Measurements from ENCODE around the gene XPA. TPM values are rescaled to one million over a fixed set of nuclear protein-coding genes. Genes with fewer than 3 reads are reported as not detected.

Gene XPA
- total and polyA plus RNA-seq, 4 donors, result 15.3 to 33.1 (median 24.3) TPM

- H3K36me3 ChIP-seq (ENCODE audit: control insufficient read depth in 1 of 2, insufficient read depth in 2 of 2, low read length in 1 of 2), result no peaks in the 10 kb centered on the region
- H3K9me3 ChIP-seq (ENCODE audit: control insufficient read depth, low read length), result no peaks in the 10 kb centered on the region
- ATAC-seq (ENCODE audit: low FRiP score), result no peak
- intact Hi-C loops (cut with DNase I), result no loop called here
- DNase-seq, result no peak
- no peak overlapping the region for H3K27ac ChIP-seq (ENCODE audit: low read depth in 1 of 2, low read length in 2 of 2)
- H3K4me3 ChIP-seq (ENCODE audit: low read length in 2 of 2), result no peak overlapping the region
- no peaks in the 10 kb centered on the region for H3K4me1 ChIP-seq (ENCODE audit: control insufficient read depth in 1 of 2, insufficient read depth in 2 of 2, low read length in 2 of 2)
- no peaks in the 10 kb centered on the region for H3K27me3 ChIP-seq (ENCODE audit: control insufficient read depth in 1 of 2, insufficient read depth in 2 of 2, low read length in 1 of 2)
- 86 to 93% methylated on average over 7 of the region's 7 CpGs for WGBS, 2 donors
These were observed 38.0 kb upstream of the XPA start for GRCh38 chr9:97735070-97735600.

GRCh38 chr9:97726716-97727115 is 29.6 kb upstream of the XPA start:
- WGBS, 2 donors, result 86 to 89% methylated on average over 5 of the region's 5 CpGs
- H3K9me3 ChIP-seq (ENCODE audit: control insufficient read depth, low read length), result no peaks in the 10 kb centered on the region
- H3K36me3 ChIP-seq (ENCODE audit: control insufficient read depth in 1 of 2, insufficient read depth in 2 of 2, low read length in 1 of 2), result no peaks in the 10 kb centered on the region
- ATAC-seq (ENCODE audit: low FRiP score) (no peak), DNase-seq (no peak)
- intact Hi-C loops (cut with DNase I), result no loop called here
- H3K27me3 ChIP-seq (ENCODE audit: control insufficient read depth in 1 of 2, insufficient read depth in 2 of 2, low read length in 1 of 2), result no peaks in the 10 kb centered on the region
- H3K4me3 ChIP-seq (ENCODE audit: low read length in 2 of 2), result no peak overlapping the region
- H3K27ac ChIP-seq (ENCODE audit: low read depth in 1 of 2, low read length in 2 of 2), result no peak overlapping the region
- H3K4me1 ChIP-seq (ENCODE audit: control insufficient read depth in 1 of 2, insufficient read depth in 2 of 2, low read length in 2 of 2), result no peaks in the 10 kb centered on the region

GRCh38 chr9:97723819-97724218 is 26.7 kb upstream of the XPA start:
- no peak for ATAC-seq (ENCODE audit: low FRiP score)
- H3K27me3 ChIP-seq (ENCODE audit: control insufficient read depth in 1 of 2, insufficient read depth in 2 of 2, low read length in 1 of 2), result peaks cover 0 to 2% of the 10 kb centered on the region in 2 donors
- 47 to 51% methylated on average over 2 of the region's 2 CpGs for WGBS, 2 donors
- no peak overlapping the region for H3K27ac ChIP-seq (ENCODE audit: low read depth in 1 of 2, low read length in 2 of 2)
- no peak overlapping the region for H3K4me3 ChIP-seq (ENCODE audit: low read length in 2 of 2)
- H3K36me3 ChIP-seq (ENCODE audit: control insufficient read depth in 1 of 2, insufficient read depth in 2 of 2, low read length in 1 of 2), result no peaks in the 10 kb centered on the region
- peaks cover 5% of the 10 kb centered on the region for H3K9me3 ChIP-seq (ENCODE audit: control insufficient read depth, low read length)
- no peaks in the 10 kb centered on the region for H3K4me1 ChIP-seq (ENCODE audit: control insufficient read depth in 1 of 2, insufficient read depth in 2 of 2, low read length in 2 of 2)
- intact Hi-C loops (cut with DNase I), result no loop called here
- DNase-seq, result no peak

GRCh38 chr9:97722331-97722730 is 25.2 kb upstream of the XPA start:
- Histone ChIP-seq H3K9me3 (ENCODE audit: control insufficient read depth, low read length) (peaks cover 5% of the 10 kb centered on the region), H3K36me3 (ENCODE audit: control insufficient read depth in 1 of 2, insufficient read depth in 2 of 2, low read length in 1 of 2) (no peaks in the 10 kb centered on the region), H3K27me3 (ENCODE audit: control insufficient read depth in 1 of 2, insufficient read depth in 2 of 2, low read length in 1 of 2) (peaks cover 0 to 2% of the 10 kb centered on the region in 2 donors), H3K4me3 (ENCODE audit: low read length in 2 of 2) (no peak overlapping the region), H3K4me1 (ENCODE audit: control insufficient read depth in 1 of 2, insufficient read depth in 2 of 2, low read length in 2 of 2) (no peaks in the 10 kb centered on the region), H3K27ac (ENCODE audit: low read depth in 1 of 2, low read length in 2 of 2) (no peak overlapping the region)
- DNase-seq (no peak), ATAC-seq (ENCODE audit: low FRiP score) (no peak)
- intact Hi-C loops (cut with DNase I), result no loop called here
- 70% methylated on average over 2 of the region's 2 CpGs for WGBS, 2 donors

- no peak overlapping the region for H3K27ac ChIP-seq (ENCODE audit: low read depth in 1 of 2, low read length in 2 of 2)
- intact Hi-C loops (cut with DNase I), result no loop called here
- DNase-seq (no peak), ATAC-seq (ENCODE audit: low FRiP score) (no peak)
- H3K36me3 ChIP-seq (ENCODE audit: control insufficient read depth in 1 of 2, insufficient read depth in 2 of 2, low read length in 1 of 2), result no peaks in the 10 kb centered on the region
- peaks cover 0 to 2% of the 10 kb centered on the region in 2 donors for H3K27me3 ChIP-seq (ENCODE audit: control insufficient read depth in 1 of 2, insufficient read depth in 2 of 2, low read length in 1 of 2)
- H3K4me1 ChIP-seq (ENCODE audit: control insufficient read depth in 1 of 2, insufficient read depth in 2 of 2, low read length in 2 of 2), result no peaks in the 10 kb centered on the region
- H3K4me3 ChIP-seq (ENCODE audit: low read length in 2 of 2), result no peak overlapping the region
- peaks cover 5% of the 10 kb centered on the region for H3K9me3 ChIP-seq (ENCODE audit: control insufficient read depth, low read length)
- WGBS, 2 donors, result 52% methylated on average over 2 of the region's 2 CpGs
These were observed 24.3 kb upstream of the XPA start for GRCh38 chr9:97721396-97721795.

GRCh38 chr9:97717866-97718265 is 20.7 kb upstream of the XPA start:
- no peak overlapping the region for H3K27ac ChIP-seq (ENCODE audit: low read depth in 1 of 2, low read length in 2 of 2)
- H3K36me3 ChIP-seq (ENCODE audit: control insufficient read depth in 1 of 2, insufficient read depth in 2 of 2, low read length in 1 of 2), result no peaks in the 10 kb centered on the region
- intact Hi-C loops (cut with DNase I), result no loop called here
- WGBS, 2 donors, result 74 to 77% methylated on average over 3 of the region's 3 CpGs
- peaks cover 0 to 2% of the 10 kb centered on the region in 2 donors for H3K27me3 ChIP-seq (ENCODE audit: control insufficient read depth in 1 of 2, insufficient read depth in 2 of 2, low read length in 1 of 2)
- ATAC-seq (ENCODE audit: low FRiP score) (no peak), DNase-seq (no peak)
- peaks cover 5% of the 10 kb centered on the region for H3K9me3 ChIP-seq (ENCODE audit: control insufficient read depth, low read length)
- no peak overlapping the region for H3K4me3 ChIP-seq (ENCODE audit: low read length in 2 of 2)
- no peaks in the 10 kb centered on the region for H3K4me1 ChIP-seq (ENCODE audit: control insufficient read depth in 1 of 2, insufficient read depth in 2 of 2, low read length in 2 of 2)

- no peak for ATAC-seq (ENCODE audit: low FRiP score)
- H3K36me3 ChIP-seq (ENCODE audit: control insufficient read depth in 1 of 2, insufficient read depth in 2 of 2, low read length in 1 of 2), result no peaks in the 10 kb centered on the region
- 55 to 73% methylated on average over 3 of the region's 3 CpGs for WGBS, 2 donors
- no peak for DNase-seq
- intact Hi-C loops (cut with DNase I), result loop anchor here in 1 of 2 donors (5.0 kb wide), 1 partner anchor 188 kb away; no protein-coding TSS in a partner anchor
- no peak overlapping the region for H3K27ac ChIP-seq (ENCODE audit: low read depth in 1 of 2, low read length in 2 of 2)
- H3K4me1 ChIP-seq (ENCODE audit: control insufficient read depth in 1 of 2, insufficient read depth in 2 of 2, low read length in 2 of 2), result no peaks in the 10 kb centered on the region
- no peaks in the 10 kb centered on the region for H3K27me3 ChIP-seq (ENCODE audit: control insufficient read depth in 1 of 2, insufficient read depth in 2 of 2, low read length in 1 of 2)
- no peaks in the 10 kb centered on the region for H3K9me3 ChIP-seq (ENCODE audit: control insufficient read depth, low read length)
- no peak overlapping the region for H3K4me3 ChIP-seq (ENCODE audit: low read length in 2 of 2)
These were observed 17.3 kb upstream of the XPA start for GRCh38 chr9:97714435-97714834.

- H3K4me1 ChIP-seq (ENCODE audit: control insufficient read depth in 1 of 2, insufficient read depth in 2 of 2, low read length in 2 of 2), result no peaks in the 10 kb centered on the region
- H3K27me3 ChIP-seq (ENCODE audit: control insufficient read depth in 1 of 2, insufficient read depth in 2 of 2, low read length in 1 of 2), result no peaks in the 10 kb centered on the region
- WGBS, 2 donors, result 27 to 35% methylated on average over 12 of the region's 12 CpGs
- ATAC-seq (ENCODE audit: low FRiP score) (no peak), DNase-seq (no peak)
- no peaks in the 10 kb centered on the region for H3K36me3 ChIP-seq (ENCODE audit: control insufficient read depth in 1 of 2, insufficient read depth in 2 of 2, low read length in 1 of 2)
- no peaks in the 10 kb centered on the region for H3K9me3 ChIP-seq (ENCODE audit: control insufficient read depth, low read length)
- H3K27ac ChIP-seq (ENCODE audit: low read depth in 1 of 2, low read length in 2 of 2), result no peak overlapping the region
- intact Hi-C loops (cut with DNase I), result loop anchor here (2.0 to 5.0 kb wide), 2 partner anchors 190 to 191 kb away; no protein-coding TSS in a partner anchor
- H3K4me3 ChIP-seq (ENCODE audit: low read length in 2 of 2), result no peak overlapping the region
These were observed 14.1 kb upstream of the XPA start for GRCh38 chr9:97711223-97711626.

- 22 to 23% methylated on average over 9 of the region's 9 CpGs for WGBS, 2 donors
These were observed 13.4 kb upstream of the XPA start for GRCh38 chr9:97710356-97711222.

More at GRCh38 chr9:97710356-97711222, 13.4 kb upstream of the XPA start:
- intact Hi-C loops (cut with DNase I), result loop anchor here (2.0 to 5.0 kb wide), 2 partner anchors 190 to 192 kb away; no protein-coding TSS in a partner anchor
- Histone ChIP-seq H3K36me3 (ENCODE audit: control insufficient read depth in 1 of 2, insufficient read depth in 2 of 2, low read length in 1 of 2) (no peaks in the 10 kb centered on the region), H3K4me1 (ENCODE audit: control insufficient read depth in 1 of 2, insufficient read depth in 2 of 2, low read length in 2 of 2) (no peaks in the 10 kb centered on the region), H3K9me3 (ENCODE audit: control insufficient read depth, low read length) (no peaks in the 10 kb centered on the region), H3K27me3 (ENCODE audit: control insufficient read depth in 1 of 2, insufficient read depth in 2 of 2, low read length in 1 of 2) (no peaks in the 10 kb centered on the region), H3K27ac (ENCODE audit: low read depth in 1 of 2, low read length in 2 of 2) (no peak overlapping the region), H3K4me3 (ENCODE audit: low read length in 2 of 2) (no peak overlapping the region)
- DNase-seq, result peak in 1 of 2 donors; percentile 48
- peak; percentile 81 for ATAC-seq (ENCODE audit: low FRiP score)

Measured in aorta (tissue), 5 donors.